Lung (tissue), 12 donors: ENCODE measurements around the gene ASIC5. TPM values are rescaled to one million over a fixed set of nuclear protein-coding genes. Genes with fewer than 3 reads are reported as not detected.

Experiments used
- ATAC-seq: fragments of 200-7000 bp; cut with Tn5 transposase; one replicate; pipeline ENCODE4 v1.9.1; 2020; ENCODE audit warnings: moderate number of reproducible peaks; ENCODE audit not compliant: insufficient read depth, low FRiP score
- DNase-seq, 3 donors: peaks; one replicate each; pipeline ENCODE4 v3.0.0-alpha.2; 2013 to 2017
- H3K27ac ChIP-seq, 2 donors: one replicate each; pipeline ENCODE4 v1.5.1; 2013; ENCODE audit warnings: mild to moderate bottlenecking in 2 of 2, moderate library complexity in 2 of 2, control low read depth in 1 of 2, inconsistent platforms in 1 of 2, low read depth in 1 of 2, low read length in 1 of 2
- H3K27me3 ChIP-seq, 3 donors: one replicate each; pipeline ENCODE4 v1.5.1; 2013; ENCODE audit warnings: low read length in 2 of 3; ENCODE audit not compliant: control insufficient read depth in 3 of 3, insufficient read depth in 3 of 3
- H3K36me3 ChIP-seq, 4 donors: one replicate each; pipeline ENCODE4 v1.5.1; 2013; ENCODE audit warnings: low read length in 4 of 4, mild to moderate bottlenecking in 1 of 4, moderate library complexity in 1 of 4; ENCODE audit not compliant: control insufficient read depth in 4 of 4, insufficient read depth in 4 of 4
- H3K4me1 ChIP-seq, 5 donors: one replicate each; pipeline ENCODE4 v1.5.1; 2013; ENCODE audit warnings: low read length in 5 of 5, mild to moderate bottlenecking in 2 of 5, moderate library complexity in 1 of 5; ENCODE audit not compliant: control insufficient read depth in 5 of 5, insufficient read depth in 5 of 5
- H3K4me3 ChIP-seq: one replicate; pipeline ENCODE4 v1.5.1; 2013; ENCODE audit warnings: mild to moderate bottlenecking, control low read depth, moderate library complexity
- H3K9ac ChIP-seq, 2 donors: one replicate each; pipeline ENCODE4 v1.5.1; 2013; ENCODE audit warnings: low read length in 2 of 2, control low read depth in 1 of 2; ENCODE audit not compliant: insufficient read depth in 1 of 2
- H3K9me3 ChIP-seq, 4 donors: one replicate each; pipeline ENCODE4 v1.5.1; 2013; ENCODE audit warnings: low read length in 3 of 4, mild to moderate bottlenecking in 1 of 4, moderate library complexity in 1 of 4; ENCODE audit not compliant: control insufficient read depth in 4 of 4, insufficient read depth in 3 of 4
- CTCF ChIP-seq: IDR thresholded peaks from 2 replicates; pipeline ENCODE4 v1.5.1; 2012; ENCODE audit warnings: mild to moderate bottlenecking; ENCODE audit errors: control extremely low read depth, extremely low read depth
- WGBS, 2 donors: extraction: QIAGEN DNeasy Blood & Tissue Kit; methylation state at CpG; one replicate each; pipeline ENCODE4 v1.1.7; 2013; 5-methylcytosine and 5-hydroxymethylcytosine counted together
- polyA plus RNA-seq, 2 donors: library from polyadenylated mRNA; stranded (reverse); fragments of 200-250 nt; gene quantifications; one replicate each; pipeline ENCODE4 v1.2.1, GENCODE V29; 2013
- total RNA-seq, 2 donors: library from RNA; depleted of rRNA in 1 of 2; stranded (reverse); fragments of >200 nt in 1 of 2; gene quantifications; one replicate each; pipeline ENCODE4 v1.2.1, GENCODE V29; 2014 to 2021
- donor health status: control.
- donor health status: control.
- donor health status: Bipolar disorder and iron deficiency.
- donor health status: healthy.
- donor health status: DM: yes; HTN: yes; CAD: no.

ASIC5 gene
- total and polyA plus RNA-seq, 4 donors, result not detected

DNA sequence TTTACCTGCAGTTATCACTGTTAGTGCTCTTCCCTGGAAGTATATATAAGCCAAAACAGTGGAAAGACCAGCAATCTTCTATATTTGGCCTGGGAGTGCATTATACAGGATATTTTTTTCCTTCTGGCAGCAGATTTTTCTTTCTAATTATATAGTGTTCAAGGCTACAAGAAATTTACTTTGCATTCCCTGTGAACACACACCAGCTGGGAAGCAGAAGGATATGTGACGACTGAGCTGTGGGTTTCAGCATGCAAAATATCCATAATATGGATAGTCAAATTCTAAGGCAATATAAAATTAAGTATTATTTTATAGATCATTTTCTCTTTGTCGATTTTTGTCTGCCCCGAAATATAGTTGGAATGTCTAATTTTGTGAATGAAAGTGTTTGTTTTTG lies 76.1 kb downstream of the ASIC5 start:
- Histone ChIP-seq H3K4me3 (no peak overlapping the region), H3K9ac (peak overlapping the region in 1 of 2 donors; percentile 43), H3K4me1 (peaks cover 0 to 22% (median 0%) of the 10 kb centered on the region in 5 donors), H3K27ac (no peak overlapping the region), H3K36me3 (peaks cover 0 to 17% (median 4%) of the 10 kb centered on the region in 4 donors), H3K9me3 (no peaks in the 10 kb centered on the region), H3K27me3 (no peaks in the 10 kb centered on the region)
- 77 to 80% methylated on average over 3 of the region's 3 CpGs for WGBS, 2 donors
- DNase-seq, result no peak
- TF ChIP-seq CTCF, result no peak
- ATAC-seq, result no peak

DNA sequence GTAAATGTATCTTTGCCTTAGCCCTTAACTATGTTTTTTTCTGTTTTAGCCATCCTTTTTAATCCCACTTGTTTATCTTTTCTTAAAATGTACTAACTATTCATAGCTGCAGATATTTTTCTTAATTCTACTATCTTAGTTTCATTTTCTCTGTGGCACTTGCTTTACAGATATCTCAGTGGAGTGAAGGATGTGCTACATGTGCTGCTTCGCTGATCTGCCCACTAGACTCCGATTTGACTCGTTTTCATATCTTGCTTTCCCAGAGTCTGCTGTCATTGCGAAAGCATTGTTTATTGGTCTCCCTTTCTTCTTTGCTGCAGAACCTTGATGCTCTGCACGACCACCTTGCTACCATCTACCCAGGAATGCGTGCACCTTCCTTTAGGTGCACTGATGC lies 76.7 kb downstream of the ASIC5 start:
- Histone ChIP-seq H3K27me3 (no peaks in the 10 kb centered on the region), H3K4me3 (no peak overlapping the region), H3K9ac (peak overlapping the region in 1 of 2 donors; percentile 43), H3K36me3 (peaks cover 0 to 17% (median 4%) of the 10 kb centered on the region in 4 donors), H3K9me3 (no peaks in the 10 kb centered on the region), H3K27ac (no peak overlapping the region), H3K4me1 (peaks cover 0 to 22% (median 0%) of the 10 kb centered on the region in 5 donors)
- DNase-seq (peak in 1 of 3 donors; percentile 46), ATAC-seq (no peak)
- 56 to 67% methylated on average over 6 of the region's 6 CpGs for WGBS, 2 donors
- TF ChIP-seq CTCF, result no peak

DNA sequence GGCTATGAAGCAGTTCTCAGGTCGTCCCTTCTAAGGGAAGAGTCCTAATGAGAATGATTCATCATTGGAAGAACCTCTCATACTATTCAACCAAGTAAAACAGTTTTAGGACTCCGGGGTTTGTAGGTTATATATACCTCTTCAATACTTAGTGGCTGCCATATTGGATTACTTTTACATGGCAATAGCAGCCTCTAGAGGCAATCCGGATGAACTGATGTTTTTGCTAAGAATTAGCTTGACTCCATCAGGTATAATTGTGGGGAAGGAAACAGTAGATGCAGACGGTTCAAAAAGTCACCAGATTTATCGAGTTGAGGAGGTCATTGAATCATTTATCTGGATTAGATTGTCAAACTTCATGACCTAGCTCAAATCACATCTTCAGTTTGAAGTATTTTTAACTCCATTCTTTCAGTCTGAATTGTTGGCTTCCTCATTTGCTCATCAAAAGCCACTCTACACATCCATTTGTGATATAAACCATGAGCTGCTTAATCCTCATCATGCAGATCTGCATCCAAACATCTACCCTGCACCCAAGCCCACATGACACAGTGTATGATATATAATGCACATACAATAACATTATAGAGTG lies 78.9 kb downstream of the ASIC5 start:
- Histone ChIP-seq H3K27me3 (no peaks in the 10 kb centered on the region), H3K4me3 (no peak overlapping the region), H3K4me1 (peaks cover 0 to 22% (median 0%) of the 10 kb centered on the region in 5 donors), H3K9me3 (no peaks in the 10 kb centered on the region), H3K27ac (no peak overlapping the region), H3K36me3 (peaks cover 0 to 16% (median 0%) of the 10 kb centered on the region in 4 donors), H3K9ac (no peak overlapping the region)
- ATAC-seq (peak; percentile 89), DNase-seq (peak in 2 of 3 donors; percentile 71 to 76)
- WGBS, 2 donors, result 12 to 16% methylated on average over 5 of the region's 5 CpGs
- peak; percentile 70 for TF ChIP-seq CTCF

GRCh38 chr4:155785828-155786227 lies 80.2 kb downstream of the ASIC5 start:
- 51 to 68% methylated on average over 1 of the region's 1 CpG for WGBS, 2 donors
- no peak for DNase-seq
- no peaks in the 10 kb centered on the region for H3K27me3 ChIP-seq
- H3K27ac ChIP-seq, result no peak overlapping the region
- H3K9ac ChIP-seq, result no peak overlapping the region
- H3K9me3 ChIP-seq, result no peaks in the 10 kb centered on the region
- H3K36me3 ChIP-seq, result peaks cover 0 to 16% (median 0%) of the 10 kb centered on the region in 4 donors
- no peak for ATAC-seq
- no peak overlapping the region for H3K4me3 ChIP-seq
- peaks cover 0 to 22% (median 0%) of the 10 kb centered on the region in 5 donors for H3K4me1 ChIP-seq
- no peak for TF ChIP-seq CTCF
